PC-3 (cell line): ENCODE data around the gene SYT9. TPM values are rescaled to one million over a fixed set of nuclear protein-coding genes. Genes with fewer than 3 reads are reported as not detected.

ENCODE experiments used
- microRNA-seq: library from miRNA; unstranded; fragments of <30 nt; microRNA quantifications from one replicate; pipeline ENCODE4 v1.1.0, GENCODE V29; 2020; ENCODE audit not compliant: unreplicated experiment
- total RNA-seq: library from RNA; depleted of rRNA; stranded (reverse); fragments of >200 nt; gene quantifications from 2 replicates; pipeline ENCODE4 v1.2.3, GENCODE V29; 2014; rRNA removed

The SYT9 gene
- total RNA-seq, 1 experiment from 2014 or later, result 6.3 TPM

Small RNAs within 50 kb of the gene (microRNA-seq; reads per million reads assigned to microRNA genes)
- gene MIR302E, result not detected

Other genes starting within 250 kb of the SYT9 start
- gene ZNF214, start 231.6 kb upstream of the SYT9 start, total RNA-seq, result 0.58 and 1.4 TPM in 2 replicates
- gene NLRP14, start 231.4 kb upstream of the SYT9 start, total RNA-seq, result 0.11 TPM in 1 of 2 replicates, not detected in the other
- 0.15 TPM in 1 of 2 replicates, not detected in the other for gene RBMXL2, start 162.9 kb upstream of the SYT9 start, total RNA-seq
- gene OLFML1, start 233.6 kb downstream of the SYT9 start, total RNA-seq, result not detected in 2 replicates